Kidney (tissue), 14 donors: Measurements from ENCODE around the gene FASTKD2. TPM values are rescaled to one million over a fixed set of nuclear protein-coding genes. Genes with fewer than 3 reads are reported as not detected.
A peak's percentile ranks its signal among the peaks of the same experiment; 100 is the strongest.

Experiments
- DNase-seq, 5 donors: peaks; one replicate each; pipeline ENCODE4 v3.0.0-alpha.2; 2013 to 2020
- FAIRE-seq: peaks from 2 replicates; lab custom pipeline; 2012; peaks lifted over from hg19 to GRCh38; lab: Jason Lieb, UNC
- H3K27ac ChIP-seq, 2 donors: one replicate each; pipeline ENCODE4 v1.7.0; 2013; ENCODE audit warnings: low read depth in 2 of 2, low read length in 2 of 2, inconsistent platforms in 1 of 2
- H3K27me3 ChIP-seq: one replicate; pipeline ENCODE4 v1.7.1; 2013; ENCODE audit warnings: low read length, inconsistent platforms; ENCODE audit not compliant: control insufficient read depth, insufficient read depth
- H3K36me3 ChIP-seq, 3 donors: one replicate each; pipeline versions ENCODE4 v1.7.0 to v1.7.1; 2013; ENCODE audit warnings: low read length in 3 of 3, control low read depth in 1 of 3, inconsistent platforms in 1 of 3; ENCODE audit not compliant: insufficient read depth in 3 of 3, control insufficient read depth in 2 of 3
- H3K4me1 ChIP-seq, 3 donors: one replicate each; pipeline versions ENCODE4 v1.7.0 to v1.7.1; 2013; ENCODE audit warnings: low read length in 3 of 3, inconsistent platforms in 1 of 3, low read depth in 1 of 3; ENCODE audit not compliant: control insufficient read depth in 2 of 3, insufficient read depth in 2 of 3
- H3K4me3 ChIP-seq, 3 donors: one replicate each; pipeline versions ENCODE4 v1.7.0 to v1.8.1; 2013; ENCODE audit warnings: low read length in 3 of 3, control low read depth in 1 of 3, inconsistent platforms in 1 of 3
- H3K9ac ChIP-seq, 3 donors: one replicate each; pipeline versions ENCODE4 v1.7.0 to v1.7.1; 2013; ENCODE audit warnings: low read length in 3 of 3, control low read depth in 1 of 3, inconsistent platforms in 1 of 3
- H3K9me3 ChIP-seq, 3 donors: one replicate each; pipeline versions ENCODE4 v1.7.0 to v1.7.1; 2013; ENCODE audit warnings: low read length in 3 of 3, control low read depth in 1 of 3, inconsistent platforms in 1 of 3; ENCODE audit not compliant: control insufficient read depth in 2 of 3, insufficient read depth in 1 of 3
- CTCF ChIP-seq: IDR thresholded peaks from 3 replicates; pipeline ENCODE4 v1.5.1; 2012; ENCODE audit warnings: mild to moderate bottlenecking, moderate library complexity, borderline replicate concordance; ENCODE audit not compliant: insufficient read depth; ENCODE audit errors: extremely low read depth
- intact Hi-C: fragments of 100-400 bp; cut with DNase I; formaldehyde crosslinking; loops from one replicate; pipeline ENCODE4 v1.11.1; 2022
- polyA plus RNA-seq: library from polyadenylated mRNA; stranded (reverse); fragments of 350-450 nt; fragmentation: Illumina TruSeq; extraction: RNeasy Lipid Tissue Mini Kit (QIAGEN cat#74804); gene quantifications from one replicate; pipeline ENCODE4 v1.2.3, GENCODE V29; 2014; ENCODE audit warnings: low read depth, low replicate concordance; ENCODE audit not compliant: insufficient read depth
- total RNA-seq: library from RNA; stranded (reverse); fragmentation: NEBNext Ultra II Directional; extraction: Animal tissue kit (Norgen Biotek cat#: 25700); gene quantifications from one replicate; pipeline ENCODE4 v1.2.1, GENCODE V29; 2021
- donor health status: control.
- donor health status: control.
- donor health status: control.
- donor health status: control.
- donor health status: control.
- donor health status: DM: yes; HTN: yes; CAD: no.
- donor health status: Normal renal cell carcinoma (clear cell type).

Gene FASTKD2
- total and polyA plus RNA-seq, 2 donors from 2014 or later, result 13.9 to 27.0 TPM

- TF ChIP-seq CTCF, result no peak
These were observed 26.1 kb upstream of the FASTKD2 start for GRCh38 chr2:206739271-206739670.

GRCh38 chr2:206740800-206741199, 24.6 kb upstream of the FASTKD2 start:
- Histone ChIP-seq H3K27me3 (no peaks in the 10 kb centered on the region), H3K9ac (no peak overlapping the region), H3K4me3 (no peak overlapping the region), H3K36me3 (no peaks in the 10 kb centered on the region), H3K4me1 (no peaks in the 10 kb centered on the region), H3K9me3 (no peaks in the 10 kb centered on the region), H3K27ac (no peak overlapping the region)
- DNase-seq, result no peak
- no peak for FAIRE-seq
- TF ChIP-seq CTCF, result no peak
- intact Hi-C loops, result no loop called here

More at GRCh38 chr2:206739271-206739670, 26.1 kb upstream of the FASTKD2 start:
- FAIRE-seq (no peak), DNase-seq (peak in 4 of 5 donors; percentile 47 to 65 (median 50))
- intact Hi-C loops, result no loop called here
- no peak overlapping the region for H3K4me3 ChIP-seq
- no peak overlapping the region for H3K9ac ChIP-seq
- H3K27ac ChIP-seq, result no peak overlapping the region
- H3K4me1 ChIP-seq, result no peaks in the 10 kb centered on the region
- no peaks in the 10 kb centered on the region for H3K36me3 ChIP-seq
- H3K27me3 ChIP-seq, result no peaks in the 10 kb centered on the region
- H3K9me3 ChIP-seq, result no peaks in the 10 kb centered on the region

GRCh38 chr2:206756816-206757215, 8.6 kb upstream of the FASTKD2 start:
- Histone ChIP-seq H3K4me1 (no peaks in the 10 kb centered on the region), H3K9ac (no peak overlapping the region), H3K36me3 (no peaks in the 10 kb centered on the region), H3K9me3 (no peaks in the 10 kb centered on the region), H3K27me3 (no peaks in the 10 kb centered on the region), H3K4me3 (no peak overlapping the region), H3K27ac (no peak overlapping the region)
- no peak for DNase-seq
- TF ChIP-seq CTCF, result no peak
- intact Hi-C loops, result no loop called here
- FAIRE-seq, result no peak

GRCh38 chr2:206764673-206765241, 649 bp upstream of the FASTKD2 start:
- H3K27me3 ChIP-seq, result no peaks in the 10 kb centered on the region
- DNase-seq (no peak), FAIRE-seq (no peak)
- H3K36me3 ChIP-seq, result peaks cover 0 to 6% (median 0%) of the 10 kb centered on the region in 3 donors
- H3K9me3 ChIP-seq, result no peaks in the 10 kb centered on the region
- peak overlapping the region; percentile 88 to 96 (median 92) for H3K4me3 ChIP-seq
- peak overlapping the region; percentile 71 to 93 for H3K27ac ChIP-seq
- TF ChIP-seq CTCF, result no peak
- intact Hi-C loops, result no loop called here
- H3K9ac ChIP-seq, result peak overlapping the region; percentile 72 to 96 (median 86)
- peaks cover 0 to 9% (median 0%) of the 10 kb centered on the region in 3 donors for H3K4me1 ChIP-seq
